ENCODE measurements around the gene STX16. TPM values are rescaled to one million over a fixed set of nuclear protein-coding genes. Genes with fewer than 3 reads are reported as not detected.
A peak's percentile ranks its signal among the peaks of the same experiment; 100 is the strongest.

Gene STX16
- total RNA-seq, 1 experiment from 2014 or later, result 97.0 TPM

DNA sequence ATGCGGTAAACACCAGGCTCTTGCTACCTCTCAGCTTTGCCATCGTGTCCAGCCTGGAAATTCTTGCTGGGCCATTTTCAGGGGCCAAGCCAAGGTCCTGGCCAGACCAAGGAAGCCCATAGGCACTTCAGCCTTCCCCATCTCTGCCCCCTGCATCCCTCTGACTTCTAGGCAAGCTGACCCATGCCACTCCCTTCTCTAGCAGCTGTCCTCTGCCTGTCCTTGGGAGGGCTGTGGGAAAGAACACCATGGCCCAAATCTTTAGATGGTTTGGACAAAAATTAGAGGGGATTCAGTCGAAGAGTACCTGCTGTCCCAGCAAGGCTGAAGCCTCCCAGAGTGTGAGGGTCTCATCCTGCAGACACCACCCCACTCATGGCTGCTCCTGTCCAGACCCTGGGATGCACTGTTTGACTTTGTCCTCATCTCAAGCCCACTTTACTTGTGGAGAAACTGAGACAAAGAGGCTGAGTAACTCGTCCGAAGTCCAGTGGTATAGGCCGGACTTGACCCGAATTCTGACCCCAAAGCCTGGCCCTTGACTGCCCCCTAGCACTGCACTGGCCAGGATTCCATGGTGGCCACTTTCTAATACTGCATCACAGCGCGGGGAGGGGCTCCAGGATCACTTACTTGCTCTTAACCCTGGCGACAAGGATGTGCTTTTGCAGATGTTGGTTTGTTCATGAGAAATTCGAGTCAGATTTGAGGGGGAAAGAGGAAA is 22.4 kb upstream of the STX16 start:
- BruUV-seq (replicated peaks), result no TSS peak
- Histone ChIP-seq H3K4me3 (ENCODE audit: low read depth, low read length) (no peak overlapping the region), H3K27me3 (replicated peaks; ENCODE audit: control insufficient read depth, insufficient read depth, low read length) (no peaks in the 10 kb centered on the region), H3K36me3 (ENCODE audit: control insufficient read depth, insufficient read depth, low read length) (no peaks in the 10 kb centered on the region), H3K9me3 (no peaks in the 10 kb centered on the region), H3K4me1 (no peaks in the 10 kb centered on the region; the same call in 1 of the 2 replicates)
- Mint-ChIP-seq H3K36me3 (ENCODE audit: insufficient read depth, unreplicated experiment) (no peaks in the 10 kb centered on the region), H3K4me1 (ENCODE audit: low read depth, unreplicated experiment) (no peaks in the 10 kb centered on the region), H3K9me3 (ENCODE audit: unreplicated experiment) (no peaks in the 10 kb centered on the region), H3K27me3 (ENCODE audit: insufficient read depth, unreplicated experiment) (peaks cover 3% of the 10 kb centered on the region), H3K27ac (ENCODE audit: unreplicated experiment) (no peak overlapping the region), H3K4me3 (ENCODE audit: unreplicated experiment) (no peak overlapping the region)
- intact Hi-C loops (cut with micrococcal nuclease; ENCODE audit: unreplicated experiment), result no loop called here
- POLR2A ChIA-PET, result interaction anchor here (0.6 kb wide), 1 partner anchor 205 kb away, joined by 10 read pairs; no protein-coding TSS in a partner anchor
- CTCF ChIA-PET, result no interaction called here
- peak in 1 of 2 experiments; percentile 40 for DNase-seq
- TF ChIP-seq, protein P1, sequence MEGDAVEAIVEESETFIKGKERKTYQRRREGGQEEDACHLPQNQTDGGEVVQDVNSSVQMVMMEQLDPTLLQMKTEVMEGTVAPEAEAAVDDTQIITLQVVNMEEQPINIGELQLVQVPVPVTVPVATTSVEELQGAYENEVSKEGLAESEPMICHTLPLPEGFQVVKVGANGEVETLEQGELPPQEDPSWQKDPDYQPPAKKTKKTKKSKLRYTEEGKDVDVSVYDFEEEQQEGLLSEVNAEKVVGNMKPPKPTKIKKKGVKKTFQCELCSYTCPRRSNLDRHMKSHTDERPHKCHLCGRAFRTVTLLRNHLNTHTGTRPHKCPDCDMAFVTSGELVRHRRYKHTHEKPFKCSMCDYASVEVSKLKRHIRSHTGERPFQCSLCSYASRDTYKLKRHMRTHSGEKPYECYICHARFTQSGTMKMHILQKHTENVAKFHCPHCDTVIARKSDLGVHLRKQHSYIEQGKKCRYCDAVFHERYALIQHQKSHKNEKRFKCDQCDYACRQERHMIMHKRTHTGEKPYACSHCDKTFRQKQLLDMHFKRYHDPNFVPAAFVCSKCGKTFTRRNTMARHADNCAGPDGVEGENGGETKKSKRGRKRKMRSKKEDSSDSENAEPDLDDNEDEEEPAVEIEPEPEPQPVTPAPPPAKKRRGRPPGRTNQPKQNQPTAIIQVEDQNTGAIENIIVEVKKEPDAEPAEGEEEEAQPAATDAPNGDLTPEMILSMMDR (IDR thresholded peaks at IDR 0.05; ENCODE audit: insufficient read depth in 1 of 2, low read depth in 1 of 2, low read length in 1 of 2, severe bottlenecking in 1 of 2, unreplicated experiment in 1 of 2), result peak in 1 of 2 experiments; percentile 23

- Mint-ChIP-seq H3K36me3 (ENCODE audit: insufficient read depth, unreplicated experiment) (no peaks in the 10 kb centered on the region), H3K9me3 (ENCODE audit: unreplicated experiment) (no peaks in the 10 kb centered on the region), H3K4me1 (ENCODE audit: low read depth, unreplicated experiment) (no peaks in the 10 kb centered on the region), H3K27me3 (ENCODE audit: insufficient read depth, unreplicated experiment) (peaks cover 3% of the 10 kb centered on the region), H3K4me3 (ENCODE audit: unreplicated experiment) (no peak overlapping the region), H3K27ac (ENCODE audit: unreplicated experiment) (no peak overlapping the region)
- ChIA-PET CTCF (no interaction called here), POLR2A (interaction anchor here (0.6 kb wide), 1 partner anchor 206 kb away, joined by 10 read pairs; no protein-coding TSS in a partner anchor)
- intact Hi-C loops (cut with micrococcal nuclease; ENCODE audit: unreplicated experiment), result no loop called here
- H3K4me1 ChIP-seq, result no peaks in the 10 kb centered on the region; the same call in 1 of the 2 replicates
- no peaks in the 10 kb centered on the region for H3K27me3 ChIP-seq (replicated peaks; ENCODE audit: control insufficient read depth, insufficient read depth, low read length)
- no peaks in the 10 kb centered on the region for H3K36me3 ChIP-seq (ENCODE audit: control insufficient read depth, insufficient read depth, low read length)
- H3K9me3 ChIP-seq, result no peaks in the 10 kb centered on the region
- H3K4me3 ChIP-seq (ENCODE audit: low read depth, low read length), result no peak overlapping the region
- no TSS peak for BruUV-seq (replicated peaks)
- TF ChIP-seq, protein P1 (IDR thresholded peaks at IDR 0.05; ENCODE audit: insufficient read depth in 1 of 2, low read depth in 1 of 2, low read length in 1 of 2, severe bottlenecking in 1 of 2, unreplicated experiment in 1 of 2), result no peak
- no peak for DNase-seq
Measured at GRCh38 chr20:58629215-58629580, 21.9 kb upstream of the STX16 start.

- Mint-ChIP-seq H3K27ac (ENCODE audit: unreplicated experiment) (no peak overlapping the region), H3K4me3 (ENCODE audit: unreplicated experiment) (no peak overlapping the region), H3K4me1 (ENCODE audit: low read depth, unreplicated experiment) (no peaks in the 10 kb centered on the region), H3K9me3 (ENCODE audit: unreplicated experiment) (no peaks in the 10 kb centered on the region), H3K36me3 (ENCODE audit: insufficient read depth, unreplicated experiment) (no peaks in the 10 kb centered on the region), H3K27me3 (ENCODE audit: insufficient read depth, unreplicated experiment) (peaks cover 3% of the 10 kb centered on the region)
- Histone ChIP-seq H3K36me3 (ENCODE audit: control insufficient read depth, insufficient read depth, low read length) (no peaks in the 10 kb centered on the region), H3K9me3 (no peaks in the 10 kb centered on the region), H3K4me1 (no peaks in the 10 kb centered on the region), H3K27me3 (replicated peaks; ENCODE audit: control insufficient read depth, insufficient read depth, low read length) (no peaks in the 10 kb centered on the region), H3K4me3 (ENCODE audit: low read depth, low read length) (no peak overlapping the region)
- ChIA-PET CTCF (interaction anchor here (0.7 to 0.9 kb wide), 2 partner anchors 9 to 18 kb away, joined by 3 to 4 read pairs; no protein-coding TSS in a partner anchor), POLR2A (no interaction called here)
- BruUV-seq (replicated peaks), result no TSS peak
- DNase-seq, result no peak
- intact Hi-C loops (cut with micrococcal nuclease; ENCODE audit: unreplicated experiment), result no loop called here
- TF ChIP-seq, protein P1 (IDR thresholded peaks at IDR 0.05; ENCODE audit: insufficient read depth in 1 of 2, low read depth in 1 of 2, low read length in 1 of 2, severe bottlenecking in 1 of 2, unreplicated experiment in 1 of 2), result no peak
Measured at GRCh38 chr20:58630063-58630462, 21.0 kb upstream of the STX16 start.
